DOHH2 (cell line): Measurements from ENCODE around the gene DUOX1.

Source experiments
- H3F3A ChIP-seq: fragments of 200-600 bp; sonication (generic), shearing (Covaris generic); 2 replicates; pipeline ENCODE4 v1.6.0; 2016; ENCODE audit warnings: antibody characterized with exemption, mild to moderate bottlenecking; ENCODE audit not compliant: control insufficient read depth, insufficient read depth
- H3K27ac ChIP-seq: fragments of 200-600 bp; sonication (generic); 2 replicates; pipeline ENCODE4 v1.5.1; 2014; ENCODE audit warnings: low read depth, mild to moderate bottlenecking, low read length, moderate library complexity
- H3K27me3 ChIP-seq: fragments of 200-600 bp; sonication (generic); 2 replicates; pipeline ENCODE4 v1.6.1; 2014; ENCODE audit warnings: mild to moderate bottlenecking, low read length, mixed read lengths; ENCODE audit not compliant: control insufficient read depth
- H3K36me3 ChIP-seq: fragments of 200-600 bp; sonication (generic); 2 replicates; pipeline ENCODE4 v1.6.1; 2014; ENCODE audit warnings: mild to moderate bottlenecking, low read length, moderate library complexity, mixed read lengths; ENCODE audit not compliant: control insufficient read depth
- H3K4me1 ChIP-seq: fragments of 200-600 bp; sonication (generic); 2 replicates; pipeline ENCODE4 v1.6.1; 2014; ENCODE audit warnings: mild to moderate bottlenecking, low read length, mixed read lengths; ENCODE audit not compliant: control insufficient read depth
- H3K4me2 ChIP-seq: fragments of 200-600 bp; sonication (generic); 2 replicates; pipeline ENCODE4 v1.6.0; 2014; ENCODE audit warnings: mild to moderate bottlenecking, low read length, moderate library complexity
- H3K4me3 ChIP-seq: fragments of 200-600 bp; sonication (generic); 2 replicates; pipeline ENCODE4 v1.5.1; 2014; ENCODE audit warnings: mild to moderate bottlenecking, low read length, mixed read lengths
- H3K79me2 ChIP-seq: fragments of 200-600 bp; sonication (generic); 2 replicates; pipeline ENCODE4 v1.6.1; 2014; ENCODE audit warnings: mild to moderate bottlenecking, low read length, mixed read lengths; ENCODE audit not compliant: control insufficient read depth
- H3K9me2 ChIP-seq: fragments of 200-600 bp; sonication (generic); replicated peaks from 2 replicates; pipeline ENCODE4 v1.6.1; 2014; ENCODE audit warnings: mild to moderate bottlenecking, low read length, mixed read lengths; ENCODE audit not compliant: control insufficient read depth
- H3K9me3 ChIP-seq: fragments of 200-600 bp; sonication (generic); 2 replicates; pipeline ENCODE4 v1.6.1; 2014; ENCODE audit warnings: antibody characterized with exemption, low read length, mixed read lengths; ENCODE audit not compliant: control insufficient read depth, insufficient read depth
- H4K20me1 ChIP-seq: fragments of 200-600 bp; sonication (generic); 2 replicates; pipeline ENCODE4 v1.6.0; 2014; ENCODE audit warnings: low read depth, mild to moderate bottlenecking, antibody characterized with exemption, low read length, moderate library complexity; ENCODE audit not compliant: control insufficient read depth, insufficient read depth
- CTCF ChIP-seq: fragments of 200-600 bp; sonication (generic); IDR thresholded peaks from one replicate; pipeline ENCODE4 v1.5.1; 2014; ENCODE audit warnings: antibody characterized with exemption, mild to moderate bottlenecking, low read depth, low read length; ENCODE audit not compliant: poor library complexity, severe bottlenecking
- EZH2phosphoT487 ChIP-seq: fragments of 200-600 bp; sonication (generic); IDR thresholded peaks from 2 replicates; pipeline ENCODE4 v1.6.1; 2017; ENCODE audit warnings: borderline replicate concordance, mild to moderate bottlenecking, antibody characterized with exemption, low read length, moderate library complexity, mixed read lengths

The DUOX1 gene

GRCh38 chr15:45184562-45185041, 54.8 kb downstream of the DUOX1 start:
- TF ChIP-seq CTCF (no peak), EZH2phosphoT487 (no peak)
- no peak overlapping the region for H3K27ac ChIP-seq
- H3K4me1 ChIP-seq, result peaks cover 13% of the 10 kb centered on the region
- no peak overlapping the region for H3K4me2 ChIP-seq
- H3K27me3 ChIP-seq, result peaks cover 22% of the 10 kb centered on the region
- no peaks in the 10 kb centered on the region for H3K36me3 ChIP-seq
- H3K4me3 ChIP-seq, result no peak overlapping the region
- H3K9me3 ChIP-seq, result no peaks in the 10 kb centered on the region
- no peaks in the 10 kb centered on the region for H4K20me1 ChIP-seq
- no peaks in the 10 kb centered on the region for H3K9me2 ChIP-seq
- no peaks in the 10 kb centered on the region for H3F3A ChIP-seq
- H3K79me2 ChIP-seq, result no peaks in the 10 kb centered on the region

GRCh38 chr15:45185069-45185779, 55.4 kb downstream of the DUOX1 start:
- H3F3A ChIP-seq, result no peaks in the 10 kb centered on the region
- H3K36me3 ChIP-seq, result no peaks in the 10 kb centered on the region
- H3K27ac ChIP-seq, result no peak overlapping the region
- no peaks in the 10 kb centered on the region for H3K9me2 ChIP-seq
- peaks cover 13% of the 10 kb centered on the region for H3K4me1 ChIP-seq
- TF ChIP-seq CTCF, result no peak
- TF ChIP-seq EZH2phosphoT487, result no peak
- H3K79me2 ChIP-seq, result no peaks in the 10 kb centered on the region
- H3K9me3 ChIP-seq, result no peaks in the 10 kb centered on the region
- peaks cover 22% of the 10 kb centered on the region for H3K27me3 ChIP-seq
- no peak overlapping the region for H3K4me3 ChIP-seq
- no peaks in the 10 kb centered on the region for H4K20me1 ChIP-seq
- no peak overlapping the region for H3K4me2 ChIP-seq

GRCh38 chr15:45185903-45186770, 56.3 kb downstream of the DUOX1 start:
- Histone ChIP-seq H3K4me1 (peaks cover 13% of the 10 kb centered on the region), H3K9me3 (no peaks in the 10 kb centered on the region), H3K27me3 (peaks cover 22% of the 10 kb centered on the region), H4K20me1 (no peaks in the 10 kb centered on the region), H3K4me3 (no peak overlapping the region), H3F3A (no peaks in the 10 kb centered on the region), H3K9me2 (no peaks in the 10 kb centered on the region), H3K27ac (no peak overlapping the region), H3K36me3 (no peaks in the 10 kb centered on the region), H3K4me2 (no peak overlapping the region), H3K79me2 (no peaks in the 10 kb centered on the region)
- no peak for TF ChIP-seq EZH2phosphoT487
- no peak for TF ChIP-seq CTCF
